ENCODE data around the gene TCEAL7. TPM values are rescaled to one million over a fixed set of nuclear protein-coding genes. Genes with fewer than 3 reads are reported as not detected.

TCEAL7 gene
- total and polyA plus RNA-seq, 8 donors: 3.5 to 28.6 (median 21.6) TPM

DNA sequence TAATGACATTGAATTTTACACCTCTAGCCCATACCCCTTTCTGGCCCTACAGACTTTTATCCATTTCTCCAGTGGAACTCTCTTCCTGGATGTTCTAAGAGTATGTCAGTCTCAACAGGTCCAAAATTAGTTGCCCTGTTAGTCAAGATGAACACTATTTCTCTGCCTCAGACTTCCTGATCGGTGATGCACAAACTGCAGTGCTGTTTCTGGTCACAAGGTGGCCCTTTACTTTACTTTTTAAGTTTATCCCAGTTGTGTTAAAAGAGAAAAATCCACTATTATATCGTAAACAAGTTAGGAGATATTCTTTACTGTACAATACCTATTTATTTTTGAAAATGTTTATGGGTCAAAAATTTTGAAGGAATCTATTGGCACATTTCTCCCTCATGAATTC lies 13.1 kb downstream of the TCEAL7 start:
- H3K27ac ChIP-seq: no peak overlapping the region
- H3K36me3 ChIP-seq: no peaks in the 10 kb centered on the region
- H3K9me3 ChIP-seq: no peaks in the 10 kb centered on the region
- no peak overlapping the region for H3K4me3 ChIP-seq
- DNase-seq: peak in 1 of 4 donors; percentile 38
- intact Hi-C loops (cut with DNase I): loop anchor here in 1 of 2 donors (5.0 kb wide), 1 partner anchor 119 kb away; no protein-coding TSS in a partner anchor
- ATAC-seq: peak; percentile 77
- H3K4me1 ChIP-seq: no peaks in the 10 kb centered on the region
- peaks cover 0 to 13% of the 10 kb centered on the region in 2 donors for H3K27me3 ChIP-seq
- TF ChIP-seq, protein P1, sequence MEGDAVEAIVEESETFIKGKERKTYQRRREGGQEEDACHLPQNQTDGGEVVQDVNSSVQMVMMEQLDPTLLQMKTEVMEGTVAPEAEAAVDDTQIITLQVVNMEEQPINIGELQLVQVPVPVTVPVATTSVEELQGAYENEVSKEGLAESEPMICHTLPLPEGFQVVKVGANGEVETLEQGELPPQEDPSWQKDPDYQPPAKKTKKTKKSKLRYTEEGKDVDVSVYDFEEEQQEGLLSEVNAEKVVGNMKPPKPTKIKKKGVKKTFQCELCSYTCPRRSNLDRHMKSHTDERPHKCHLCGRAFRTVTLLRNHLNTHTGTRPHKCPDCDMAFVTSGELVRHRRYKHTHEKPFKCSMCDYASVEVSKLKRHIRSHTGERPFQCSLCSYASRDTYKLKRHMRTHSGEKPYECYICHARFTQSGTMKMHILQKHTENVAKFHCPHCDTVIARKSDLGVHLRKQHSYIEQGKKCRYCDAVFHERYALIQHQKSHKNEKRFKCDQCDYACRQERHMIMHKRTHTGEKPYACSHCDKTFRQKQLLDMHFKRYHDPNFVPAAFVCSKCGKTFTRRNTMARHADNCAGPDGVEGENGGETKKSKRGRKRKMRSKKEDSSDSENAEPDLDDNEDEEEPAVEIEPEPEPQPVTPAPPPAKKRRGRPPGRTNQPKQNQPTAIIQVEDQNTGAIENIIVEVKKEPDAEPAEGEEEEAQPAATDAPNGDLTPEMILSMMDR (IDR thresholded peaks at IDR 0.05): peak; percentile 50 to 60

DNA sequence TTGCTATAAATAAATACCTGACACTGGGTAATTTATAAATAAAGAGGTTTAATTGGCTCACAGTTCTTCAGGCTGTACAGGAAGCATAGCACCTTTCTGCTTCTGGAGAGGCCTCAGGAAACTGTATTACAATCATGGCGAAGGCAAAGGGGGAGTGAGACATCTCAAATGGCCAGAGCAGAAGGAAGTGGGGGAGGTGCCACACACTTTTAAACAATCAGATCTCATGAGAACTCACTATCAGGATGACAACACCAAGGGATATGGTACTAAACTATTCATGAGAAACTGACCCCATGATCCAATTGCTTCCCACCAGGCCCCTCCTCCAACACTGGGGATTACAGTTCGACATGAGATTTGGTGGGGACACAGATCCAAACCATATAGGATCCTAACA lies 14.6 kb downstream of the TCEAL7 start:
- Histone ChIP-seq H3K9me3 (no peaks in the 10 kb centered on the region), H3K4me1 (no peaks in the 10 kb centered on the region), H3K4me3 (no peak overlapping the region), H3K27me3 (peaks cover 0 to 18% of the 10 kb centered on the region in 2 donors), H3K36me3 (no peaks in the 10 kb centered on the region), H3K27ac (no peak overlapping the region)
- intact Hi-C loops (cut with DNase I): loop anchor here in 1 of 2 donors (5.0 kb wide), 1 partner anchor 118 kb away; no protein-coding TSS in a partner anchor
- DNase-seq (no peak), ATAC-seq (no peak)
- TF ChIP-seq, protein P1 (IDR thresholded peaks at IDR 0.05): no peak

DNA sequence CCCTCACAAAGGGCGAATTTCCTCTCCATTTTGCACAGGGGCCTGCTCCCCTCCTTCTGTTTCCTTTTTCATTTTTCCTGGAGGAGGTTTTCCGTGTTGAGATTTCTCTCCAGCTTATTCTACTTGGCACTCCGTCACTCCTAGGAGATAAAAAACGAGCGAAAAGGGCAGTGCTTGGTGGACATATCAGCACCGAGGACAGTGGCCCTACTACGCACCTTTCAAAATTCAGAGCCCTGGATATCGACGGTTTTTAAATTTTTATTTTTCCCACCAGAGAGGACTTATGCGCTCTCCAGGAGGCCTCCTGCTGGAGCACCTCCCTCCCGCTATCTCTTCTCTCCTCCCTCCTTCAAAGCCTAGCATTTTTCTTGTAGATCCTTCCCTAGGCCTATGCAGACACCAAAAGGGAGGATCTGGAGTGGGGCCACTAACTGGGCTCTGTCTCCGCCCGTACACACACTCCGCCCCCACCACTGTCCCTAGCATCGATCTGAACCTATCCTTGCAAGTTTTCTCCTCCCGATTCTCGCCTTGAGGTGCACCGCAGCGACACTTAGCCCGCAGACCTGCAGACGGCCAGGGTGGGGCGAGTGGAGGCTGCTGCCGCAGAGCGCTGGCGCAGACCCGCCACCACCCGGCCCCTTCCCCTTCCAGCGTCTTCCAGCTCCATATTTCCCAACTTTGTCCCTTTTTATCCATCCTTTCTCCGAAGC lies 17.8 kb downstream of the TCEAL7 start:
- DNase-seq: no peak
- TF ChIP-seq, protein P1 (IDR thresholded peaks at IDR 0.05): no peak
- Histone ChIP-seq H3K4me1 (no peaks in the 10 kb centered on the region), H3K36me3 (no peaks in the 10 kb centered on the region), H3K27me3 (peaks cover 0 to 18% of the 10 kb centered on the region in 2 donors), H3K9me3 (no peaks in the 10 kb centered on the region), H3K27ac (no peak overlapping the region), H3K4me3 (no peak overlapping the region)
- no peak for ATAC-seq
- intact Hi-C loops (cut with DNase I): no loop called here

DNA sequence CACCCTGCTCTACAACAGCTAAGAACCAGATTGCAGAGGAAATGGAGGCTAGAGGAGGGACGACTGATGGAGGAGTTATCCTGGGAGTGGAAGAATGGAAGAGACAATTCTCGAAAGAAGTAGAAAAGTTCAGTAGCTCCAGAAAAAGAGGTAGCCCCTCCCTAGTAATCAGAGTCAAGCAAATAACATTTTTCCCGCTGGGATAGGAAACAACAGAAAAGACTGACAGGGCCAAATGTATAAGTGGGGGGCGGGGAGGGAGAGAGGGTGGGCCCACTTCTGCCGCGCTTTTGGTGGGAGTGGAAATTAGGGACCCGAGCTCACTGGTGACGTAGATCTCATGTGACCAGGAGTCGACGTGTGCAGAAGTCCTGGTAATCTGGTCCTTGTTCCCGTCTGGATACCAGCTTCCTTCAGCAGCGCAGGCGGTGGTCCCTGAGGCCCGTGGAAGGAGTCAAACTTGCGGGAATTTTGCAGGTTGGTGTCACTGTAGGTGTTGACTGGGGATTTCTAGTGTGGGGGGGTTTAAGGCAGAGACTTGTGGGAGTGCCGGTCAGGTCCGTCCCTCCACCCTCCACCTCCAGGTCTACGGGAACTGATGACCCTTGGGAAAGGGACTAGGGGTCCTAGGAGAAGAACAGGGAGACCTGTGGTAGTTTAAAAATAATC lies 26.2 kb downstream of the TCEAL7 start, which contains the start of gene TCEAL9:
TSS of gene TCEAL9 (plus strand) at position 377 of the 669 bp plus-strand sequence. CDS start 1,179 bp downstream, outside the sequence.
- peak within 1 kb of the TSS; percentile 42 to 53 for H3K4me3 ChIP-seq
- DNase-seq: peak in 3 of 4 donors; percentile 70 to 90 (median 79)
- TF ChIP-seq, protein P1 (IDR thresholded peaks at IDR 0.05): no peak
- H3K4me1 ChIP-seq: no peaks in the 10 kb centered on the region
- intact Hi-C loops (cut with DNase I): no loop called here
- H3K9me3 ChIP-seq: no peaks in the 10 kb centered on the region
- no peaks in the 10 kb centered on the region for H3K36me3 ChIP-seq
- no peaks in the 10 kb centered on the region for H3K27me3 ChIP-seq
- H3K27ac ChIP-seq: peak within 1 kb of the TSS; percentile 73 to 91
- ATAC-seq: peak; percentile 95

DNA sequence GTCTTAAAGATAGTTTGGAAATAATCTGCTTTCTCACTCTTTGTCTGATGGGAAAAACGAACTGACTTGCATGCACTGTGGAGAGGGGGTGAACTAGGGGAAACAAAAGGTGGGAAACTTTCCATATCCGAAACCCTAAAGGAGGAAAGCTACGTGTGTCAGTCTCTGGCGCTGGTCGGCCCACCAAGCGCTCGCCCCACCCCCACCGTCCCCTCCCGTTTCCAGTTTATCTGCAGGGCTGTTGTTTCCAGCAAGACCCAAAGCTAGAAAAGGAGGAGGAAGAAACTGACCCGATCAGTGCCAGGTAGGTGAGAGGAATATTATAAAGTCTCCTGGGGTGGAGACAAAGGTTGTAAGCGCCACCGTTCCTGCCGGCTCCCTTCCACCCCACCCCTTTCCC lies 26.8 kb downstream of the TCEAL7 start:
- TF ChIP-seq, protein P1 (IDR thresholded peaks at IDR 0.05): no peak
- no peaks in the 10 kb centered on the region for H3K9me3 ChIP-seq
- no peaks in the 10 kb centered on the region for H3K4me1 ChIP-seq
- H3K27me3 ChIP-seq: no peaks in the 10 kb centered on the region
- H3K27ac ChIP-seq: peak overlapping the region; percentile 73 to 91
- intact Hi-C loops (cut with DNase I): no loop called here
- DNase-seq: peak in 1 of 4 donors; percentile 54
- H3K4me3 ChIP-seq: peak overlapping the region; percentile 42 to 53
- no peaks in the 10 kb centered on the region for H3K36me3 ChIP-seq
- ATAC-seq: peak; percentile 80

Data from left lung (tissue), 10 donors.